SK-N-SH (cell line): ENCODE results near the gene SREK1. TPM values are rescaled to one million over a fixed set of nuclear protein-coding genes. Genes with fewer than 3 reads are reported as not detected.

Source experiments
- CTCF ChIA-PET: fragments of 300-600, 350-600 bp; formaldehyde crosslinking; extraction: SDS; loops from one replicate; lab custom pipeline; 2021; lab: Yijun Ruan, JAX
- POLR2A ChIA-PET: fragments of 350-600 bp; sonication (Branson Sonifier 250); formaldehyde crosslinking; extraction: SDS; loops from one replicate; lab custom pipeline; 2020; ENCODE audit warnings: antibody characterized with exemption, inconsistent platforms; lab: Yijun Ruan, JAX
- DNase-seq: peaks from one replicate; pipeline ENCODE4 v3.0.0; 2012
- H2AFZ ChIP-seq: fragments of 200-600 bp; sonication (generic); 2 replicates; pipeline ENCODE4 v1.8.1; 2016; ENCODE audit warnings: antibody characterized with exemption, mild to moderate bottlenecking, low read depth
- H3F3A ChIP-seq: fragments of 200-600 bp; sonication (generic); replicated peaks from 2 replicates; pipeline ENCODE3; 2016; ENCODE audit warnings: antibody characterized with exemption, mild to moderate bottlenecking; ENCODE audit not compliant: insufficient read depth
- H3K27ac ChIP-seq, 2 experiments: fragments of 200-500 bp in 1 of 2; fragments of 200-600 bp in 1 of 2; sonication (Bioruptor generic) in 1 of 2; sonication (generic), shearing (Covaris generic) in 1 of 2; 2 replicates each; pipeline versions ENCODE4 v1.5.1 to v1.6.1; 2014 to 2016; ENCODE audit warnings: low read depth in 2 of 2, inconsistent platforms in 1 of 2, low read length in 1 of 2, mild to moderate bottlenecking in 1 of 2, mixed read lengths in 1 of 2
- H3K27me3 ChIP-seq: fragments of 200-600 bp; sonication (generic), shearing (Covaris generic); 2 replicates; pipeline ENCODE4 v1.6.1; 2016; ENCODE audit warnings: mixed run types; ENCODE audit not compliant: insufficient read depth
- H3K36me3 ChIP-seq, 2 experiments: fragments of 200-500 bp in 1 of 2; fragments of 200-600 bp in 1 of 2; sonication (Bioruptor generic) in 1 of 2; sonication (generic) in 1 of 2; replicated peaks in 1 of 2; 2 replicates each; pipeline versions ENCODE3 to v1.5.1; 2014 to 2016; ENCODE audit warnings: low read length in 1 of 2, mild to moderate bottlenecking in 1 of 2; ENCODE audit not compliant: insufficient read depth in 2 of 2, control insufficient read depth in 1 of 2
- H3K4me1 ChIP-seq, 2 experiments: fragments of 200-500 bp in 1 of 2; fragments of 200-600 bp in 1 of 2; sonication (Bioruptor generic) in 1 of 2; sonication (generic), shearing (Covaris generic) in 1 of 2; 2 replicates each; pipeline versions ENCODE4 v1.5.1 to v1.6.1; 2014 to 2016; ENCODE audit warnings: low read depth in 1 of 2, low read length in 1 of 2, mixed run types in 1 of 2; ENCODE audit not compliant: insufficient read depth in 2 of 2, control insufficient read depth in 1 of 2
- H3K4me2 ChIP-seq: fragments of 200-600 bp; sonication (generic), shearing (Covaris generic); 2 replicates; pipeline ENCODE4 v1.6.1; 2017; ENCODE audit warnings: mixed run types
- H3K4me3 ChIP-seq, 2 experiments: fragments of 200-500 bp in 1 of 2; fragments of 200-600 bp in 1 of 2; sonication (Bioruptor generic) in 1 of 2; sonication (generic), shearing (Covaris generic) in 1 of 2; 2 replicates each; pipeline versions ENCODE4 v1.5.1 to v1.8.1; 2014 to 2016; ENCODE audit warnings: low read depth in 2 of 2, inconsistent platforms in 1 of 2, low read length in 1 of 2, mild to moderate bottlenecking in 1 of 2, mixed read lengths in 1 of 2, moderate library complexity in 1 of 2
- H3K79me2 ChIP-seq: fragments of 200-600 bp; sonication (generic); 2 replicates; pipeline ENCODE4 v1.8.1; 2017; ENCODE audit warnings: mild to moderate bottlenecking; ENCODE audit not compliant: insufficient read depth
- H3K9ac ChIP-seq: fragments of 200-600 bp; sonication (generic); 2 replicates; pipeline ENCODE4 v1.6.1; 2017; ENCODE audit warnings: mixed run types
- H3K9me2 ChIP-seq: fragments of 200-600 bp; sonication (generic); 2 replicates; pipeline ENCODE4 v1.6.1; 2017; ENCODE audit warnings: mixed run types
- H3K9me3 ChIP-seq: fragments of 200-600 bp; sonication (generic); 2 replicates; pipeline ENCODE4 v1.6.1; 2017; ENCODE audit warnings: mixed run types, mild to moderate bottlenecking, moderate library complexity
- H4K20me1 ChIP-seq: fragments of 200-600 bp; sonication (generic); 2 replicates; pipeline ENCODE4 v1.6.1; 2017; ENCODE audit warnings: mild to moderate bottlenecking, mixed run types; ENCODE audit not compliant: insufficient read depth
- EZH2phosphoT487 ChIP-seq: fragments of 200-600 bp; sonication (generic); IDR thresholded peaks from 2 replicates; pipeline ENCODE4 v1.6.1; 2017; ENCODE audit warnings: low read depth, mixed run types, mild to moderate bottlenecking, antibody characterized with exemption, moderate library complexity, borderline replicate concordance
- FOSL2 ChIP-seq: IDR thresholded peaks from 2 replicates; pipeline ENCODE4 v1.4.0; 2012; ENCODE audit warnings: low read depth, mild to moderate bottlenecking, moderate library complexity, borderline replicate concordance
- FOXJ3 ChIP-seq: sonication (generic); formaldehyde crosslinking; IDR thresholded peaks from 2 replicates; pipeline ENCODE4 v1.5.1; 2020; ENCODE audit warnings: mild to moderate bottlenecking, missing genetic modification reagents
- FOXM1 ChIP-seq: IDR thresholded peaks from 2 replicates; pipeline ENCODE4 v1.4.0; 2012; ENCODE audit warnings: low read depth, mild to moderate bottlenecking
- GABPA ChIP-seq: IDR thresholded peaks from 2 replicates; pipeline ENCODE4 v1.4.0; 2012; ENCODE audit warnings: low read depth, mild to moderate bottlenecking
- GATA2 ChIP-seq: sonication (generic); formaldehyde crosslinking; IDR thresholded peaks from 2 replicates; pipeline ENCODE4 v1.5.0; 2020; ENCODE audit warnings: mild to moderate bottlenecking, missing genetic modification reagents
- MXI1 ChIP-seq: IDR thresholded peaks from 2 replicates; pipeline ENCODE4 v1.6.1; 2012; ENCODE audit warnings: mild to moderate bottlenecking, low read depth, low read length, improper control_type of control experiment
- NFIC ChIP-seq: IDR thresholded peaks from 2 replicates; pipeline ENCODE4 v1.4.0; 2012; ENCODE audit warnings: borderline replicate concordance
- POLR2AphosphoS5 ChIP-seq: IDR thresholded peaks from 2 replicates; pipeline ENCODE4 v1.6.1; 2012; ENCODE audit warnings: low read depth, low read length
- RCOR1 ChIP-seq: fragments of 150-350 bp; IDR thresholded peaks from 2 replicates; pipeline ENCODE4 v1.6.1; 2017; ENCODE audit warnings: antibody characterized with exemption, low read length
- SIN3A ChIP-seq: IDR thresholded peaks from 2 replicates; pipeline ENCODE4 v1.6.1; 2012; ENCODE audit warnings: low read depth, mild to moderate bottlenecking, low read length, moderate library complexity, borderline replicate concordance
- TCF12 ChIP-seq: IDR thresholded peaks from 2 replicates; pipeline ENCODE4 v1.4.0; 2012
- USF1 ChIP-seq: IDR thresholded peaks from 2 replicates; pipeline ENCODE4 v1.4.0; 2012; ENCODE audit warnings: low read depth, borderline replicate concordance
- USF2 ChIP-seq: fragments of 150-350 bp; IDR thresholded peaks from 2 replicates; pipeline ENCODE4 v1.6.1; 2017; ENCODE audit warnings: antibody characterized with exemption, low read length, low read depth, borderline replicate concordance
- ZBTB33 ChIP-seq: IDR thresholded peaks from 2 replicates; pipeline ENCODE4 v1.4.0; 2012; ENCODE audit warnings: low read depth, borderline replicate concordance
- WGBS: methylation state at CpG from one replicate; pipeline ENCODE4 v1.1.6; 2017; ENCODE audit warnings: low lambda C conversion rate; 5-methylcytosine and 5-hydroxymethylcytosine counted together
- polyA plus RNA-seq, 3 experiments: library from polyadenylated mRNA; depleted of rRNA; stranded (reverse); fragments of >200 nt; gene quantifications; 2 replicates each; pipeline ENCODE4 v1.2.3, GENCODE V29; 2012

The SREK1 gene
- polyA plus RNA-seq, 1 of the 3 experiments (the other 2 are of a cell fraction): 17.5 TPM

- WGBS: 57% methylated on average over 1 of the region's 1 CpG
- CTCF ChIA-PET: interaction anchor here (1.0 kb wide), 1 partner anchor 109 kb away, joined by 3 read pairs; no protein-coding TSS in a partner anchor
Observed at GRCh38 chr5:66198837-66199236, 54.7 kb downstream of the SREK1 start.

More at GRCh38 chr5:66198837-66199236, 54.7 kb downstream of the SREK1 start:
- Histone ChIP-seq H3K9me2 (no peaks in the 10 kb centered on the region), H3K4me3 (no peak overlapping the region), H4K20me1 (no peaks in the 10 kb centered on the region), H3K27me3 (no peaks in the 10 kb centered on the region), H3K4me1 (no peaks in the 10 kb centered on the region; a peak in 1 of 4 replicates), H3K36me3 (peaks cover 0 to 5% of the 10 kb centered on the region in 2 experiments), H3K9ac (no peak overlapping the region), H3F3A (no peaks in the 10 kb centered on the region), H3K79me2 (no peaks in the 10 kb centered on the region), H3K27ac (no peak overlapping the region), H3K9me3 (no peaks in the 10 kb centered on the region), H3K4me2 (no peak overlapping the region), H2AFZ (no peak overlapping the region)
- DNase-seq: no peak
- POLR2A ChIA-PET: no interaction called here
- TF ChIP-seq FOXM1 (no peak), USF2 (no peak), ZBTB33 (no peak), NFIC (no peak), FOSL2 (no peak), USF1 (no peak), FOXJ3 (CRISPR knock-in tag) (no peak), SIN3A (no peak), MXI1 (no peak), GATA2 (CRISPR knock-in tag) (no peak), EZH2phosphoT487 (no peak), RCOR1 (no peak), TCF12 (no peak), POLR2AphosphoS5 (no peak), GABPA (no peak)
